Hematopoietic multipotent progenitor cell treated with erythropoietin and hydrocortisone succinate and interleukin-3 and kit ligand, for 15 days (in vitro differentiated cells): ENCODE data around the gene ATP8A2.

ENCODE experiments used
- DNase-seq: peaks from one replicate; pipeline ENCODE4 v3.0.0-alpha.2; 2015; ENCODE audit warnings: low spot score

Gene ATP8A2

GRCh38 chr13:25686831-25687470, 315.2 kb downstream of the ATP8A2 start:
- no peak for DNase-seq

GRCh38 chr13:25687471-25688225, 315.9 kb downstream of the ATP8A2 start:
- no peak for DNase-seq

- no peak for DNase-seq
Measured at GRCh38 chr13:25688536-25688935, 316.8 kb downstream of the ATP8A2 start.

- no peak for DNase-seq
Measured at GRCh38 chr13:25689539-25689938, 317.8 kb downstream of the ATP8A2 start.

GRCh38 chr13:25690582-25690981, 318.8 kb downstream of the ATP8A2 start:
- no peak for DNase-seq

GRCh38 chr13:25691654-25692053, 319.9 kb downstream of the ATP8A2 start:
- no peak for DNase-seq

- DNase-seq, result no peak
Measured at GRCh38 chr13:25692099-25692498, 320.3 kb downstream of the ATP8A2 start.

- no peak for DNase-seq
Measured at GRCh38 chr13:25699056-25699455, 327.3 kb downstream of the ATP8A2 start.

- no peak for DNase-seq
Measured at GRCh38 chr13:25699600-25699999, 327.8 kb downstream of the ATP8A2 start.

GRCh38 chr13:25701304-25701703, 329.5 kb downstream of the ATP8A2 start:
- no peak for DNase-seq

GRCh38 chr13:25702386-25702785, 330.6 kb downstream of the ATP8A2 start:
- no peak for DNase-seq

GRCh38 chr13:25707726-25708125, 336.0 kb downstream of the ATP8A2 start:
- no peak for DNase-seq

- DNase-seq, result no peak
Measured at GRCh38 chr13:25708268-25708667, 336.5 kb downstream of the ATP8A2 start.

- DNase-seq, result no peak
Measured at GRCh38 chr13:25709088-25709487, 337.3 kb downstream of the ATP8A2 start.

GRCh38 chr13:25715760-25716159, 344.0 kb downstream of the ATP8A2 start:
- DNase-seq, result no peak

- no peak for DNase-seq
Measured at GRCh38 chr13:25717666-25718197, 346.0 kb downstream of the ATP8A2 start.

- no peak for DNase-seq
Measured at GRCh38 chr13:25719666-25720065, 347.9 kb downstream of the ATP8A2 start.

- peak; percentile 7 for DNase-seq
Measured at GRCh38 chr13:25722893-25723292, 351.1 kb downstream of the ATP8A2 start.

GRCh38 chr13:25725104-25725503, 353.3 kb downstream of the ATP8A2 start:
- DNase-seq, result no peak

GRCh38 chr13:25727250-25727649, 355.5 kb downstream of the ATP8A2 start:
- no peak for DNase-seq

- DNase-seq, result no peak
Measured at GRCh38 chr13:25727810-25728209, 356.0 kb downstream of the ATP8A2 start.

- no peak for DNase-seq
Measured at GRCh38 chr13:25729201-25729600, 357.4 kb downstream of the ATP8A2 start.

GRCh38 chr13:25731037-25731436, 359.3 kb downstream of the ATP8A2 start:
- DNase-seq, result no peak

- DNase-seq, result no peak
Measured at GRCh38 chr13:25731536-25731935, 359.8 kb downstream of the ATP8A2 start.
